LNCaP clone FGC (cell line): ENCODE data around the gene S100A14.

Experiments
- DNase-seq: peaks from one replicate; pipeline ENCODE4 v3.0.0-alpha.2; 2011; ENCODE audit warnings: low read depth
- H3K4me3 ChIP-seq: 2 replicates; pipeline ENCODE4 v1.5.1; 2011; ENCODE audit warnings: mild to moderate bottlenecking, low read depth, low read length, control low read depth
- TF ChIP-seq, protein P1 (sequence below): IDR thresholded peaks from 2 replicates; pipeline ENCODE4 v1.5.1; 2012; ENCODE audit warnings: mild to moderate bottlenecking; ENCODE audit not compliant: control insufficient read depth, insufficient read depth; ENCODE audit errors: extremely low read depth

S100A14 gene

GRCh38 chr1:153612111-153612754, 3.9 kb downstream of the S100A14 start:
- TF ChIP-seq, protein P1, sequence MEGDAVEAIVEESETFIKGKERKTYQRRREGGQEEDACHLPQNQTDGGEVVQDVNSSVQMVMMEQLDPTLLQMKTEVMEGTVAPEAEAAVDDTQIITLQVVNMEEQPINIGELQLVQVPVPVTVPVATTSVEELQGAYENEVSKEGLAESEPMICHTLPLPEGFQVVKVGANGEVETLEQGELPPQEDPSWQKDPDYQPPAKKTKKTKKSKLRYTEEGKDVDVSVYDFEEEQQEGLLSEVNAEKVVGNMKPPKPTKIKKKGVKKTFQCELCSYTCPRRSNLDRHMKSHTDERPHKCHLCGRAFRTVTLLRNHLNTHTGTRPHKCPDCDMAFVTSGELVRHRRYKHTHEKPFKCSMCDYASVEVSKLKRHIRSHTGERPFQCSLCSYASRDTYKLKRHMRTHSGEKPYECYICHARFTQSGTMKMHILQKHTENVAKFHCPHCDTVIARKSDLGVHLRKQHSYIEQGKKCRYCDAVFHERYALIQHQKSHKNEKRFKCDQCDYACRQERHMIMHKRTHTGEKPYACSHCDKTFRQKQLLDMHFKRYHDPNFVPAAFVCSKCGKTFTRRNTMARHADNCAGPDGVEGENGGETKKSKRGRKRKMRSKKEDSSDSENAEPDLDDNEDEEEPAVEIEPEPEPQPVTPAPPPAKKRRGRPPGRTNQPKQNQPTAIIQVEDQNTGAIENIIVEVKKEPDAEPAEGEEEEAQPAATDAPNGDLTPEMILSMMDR: no peak
- DNase-seq: no peak
- H3K4me3 ChIP-seq: no peak overlapping the region

- DNase-seq: no peak
- H3K4me3 ChIP-seq: no peak overlapping the region
- TF ChIP-seq, protein P1: no peak
Observed at GRCh38 chr1:153611356-153611755, 4.8 kb downstream of the S100A14 start.

DNA sequence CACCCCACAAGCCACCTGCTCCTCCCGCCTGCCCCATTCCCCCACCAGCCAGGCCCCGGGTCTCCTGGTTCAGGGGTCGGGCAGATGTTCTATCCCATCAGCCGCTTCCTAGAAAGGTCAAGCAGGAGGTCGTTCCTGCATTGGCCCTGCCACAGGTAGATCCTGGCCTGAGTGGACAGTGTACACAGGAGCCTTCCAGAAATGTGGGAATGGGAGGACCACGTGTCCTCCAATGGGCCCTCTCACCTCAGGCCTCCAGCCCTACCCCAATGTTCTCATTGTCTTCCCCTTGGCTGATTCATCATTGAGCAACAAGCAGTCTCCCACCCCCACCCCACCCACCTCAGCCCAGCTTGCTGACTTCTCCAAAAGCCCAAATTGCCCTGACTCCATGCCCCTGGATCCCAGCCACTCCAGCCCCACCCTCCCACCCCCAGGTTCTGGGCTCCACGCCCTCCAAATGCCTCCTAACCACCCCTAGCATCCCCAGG, 5.3 kb downstream of the S100A14 start:
- TF ChIP-seq, protein P1: no peak
- no peak for DNase-seq
- H3K4me3 ChIP-seq: no peak overlapping the region

GRCh38 chr1:153610334-153610733, 5.8 kb downstream of the S100A14 start:
- no peak for DNase-seq
- TF ChIP-seq, protein P1: no peak
- no peak overlapping the region for H3K4me3 ChIP-seq

DNA sequence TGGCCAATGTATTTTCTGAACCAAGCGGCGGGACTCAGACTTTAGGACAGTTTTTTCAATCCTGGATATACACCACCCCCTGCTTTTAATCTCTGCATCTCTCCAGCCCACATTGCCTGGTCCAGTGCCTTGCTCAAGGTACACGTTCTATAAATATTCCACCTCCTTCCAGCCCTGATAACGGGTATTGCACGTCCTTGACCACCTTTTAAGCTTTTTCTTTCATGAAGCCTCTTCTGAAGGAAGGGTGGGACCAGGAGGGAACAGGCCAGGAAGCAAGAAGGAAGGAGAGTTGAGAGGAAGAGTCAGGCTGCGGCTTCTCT, 6.6 kb downstream of the S100A14 start:
- H3K4me3 ChIP-seq: no peak overlapping the region
- DNase-seq: no peak
- TF ChIP-seq, protein P1: no peak

- no peak for DNase-seq
- H3K4me3 ChIP-seq: no peak overlapping the region
- TF ChIP-seq, protein P1: no peak
Observed at GRCh38 chr1:153608742-153609584, 7.2 kb downstream of the S100A14 start.
